Muscle layer of duodenum (tissue), 2 donors: Measurements from ENCODE around the gene TEX36.
"Not testable (repeated sequence)": the region's sequence is repeated elsewhere in the genome, so short reads cannot be mapped to it uniquely, and the experiment has no call there.

Source experiments
- H3K27ac ChIP-seq: one replicate; pipeline ENCODE4 v1.7.0; 2013; ENCODE audit warnings: mild to moderate bottlenecking, low read length
- H3K27me3 ChIP-seq: one replicate; pipeline ENCODE4 v1.7.0; 2013; ENCODE audit warnings: low read depth, mild to moderate bottlenecking, control low read depth, low read length
- H3K36me3 ChIP-seq, 2 donors: one replicate each; pipeline ENCODE4 v1.7.0; 2013; ENCODE audit warnings: low read length in 2 of 2, control low read depth in 1 of 2, mild to moderate bottlenecking in 1 of 2; ENCODE audit not compliant: insufficient read depth in 2 of 2, control insufficient read depth in 1 of 2
- H3K4me1 ChIP-seq, 2 donors: one replicate each; pipeline ENCODE4 v1.7.0; 2013; ENCODE audit warnings: low read length in 2 of 2, mild to moderate bottlenecking in 2 of 2, control low read depth in 1 of 2, moderate library complexity in 1 of 2; ENCODE audit not compliant: insufficient read depth in 2 of 2, control insufficient read depth in 1 of 2
- H3K4me3 ChIP-seq, 2 donors: one replicate each; pipeline ENCODE4 v1.7.0; 2013; ENCODE audit warnings: low read length in 2 of 2, low read depth in 1 of 2, mild to moderate bottlenecking in 1 of 2
- H3K9me3 ChIP-seq, 2 donors: one replicate each; pipeline ENCODE4 v1.7.0; 2013; ENCODE audit warnings: low read length in 2 of 2, control low read depth in 1 of 2, mild to moderate bottlenecking in 1 of 2; ENCODE audit not compliant: control insufficient read depth in 1 of 2
- donor health status: healthy.

TEX36 gene

DNA sequence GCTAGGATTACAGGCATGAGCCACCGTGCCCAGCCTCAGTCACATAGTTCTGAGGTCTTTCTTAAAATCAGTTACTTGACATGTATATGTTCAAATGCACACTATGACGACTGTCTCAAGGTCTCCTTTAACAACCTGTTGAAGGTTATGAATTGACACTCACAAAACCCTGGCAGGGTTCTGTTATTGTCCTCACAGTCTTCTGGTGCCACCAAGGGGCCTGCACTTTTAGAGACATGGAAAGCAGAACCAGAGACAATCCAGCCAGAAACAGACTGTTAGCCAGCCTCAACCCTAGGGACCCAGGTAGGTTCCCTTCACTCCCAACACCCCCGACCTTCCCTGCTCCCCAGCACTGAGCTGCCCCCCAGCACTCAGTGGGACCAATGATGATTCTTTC lies 26.4 kb downstream of the TEX36 start:
- Histone ChIP-seq H3K9me3 (no peaks in the 10 kb centered on the region), H3K27me3 (no peaks in the 10 kb centered on the region), H3K27ac (no peak overlapping the region), H3K36me3 (no peaks in the 10 kb centered on the region), H3K4me1 (peaks cover 0 to 3% of the 10 kb centered on the region in 2 donors), H3K4me3 (no peak overlapping the region)

DNA sequence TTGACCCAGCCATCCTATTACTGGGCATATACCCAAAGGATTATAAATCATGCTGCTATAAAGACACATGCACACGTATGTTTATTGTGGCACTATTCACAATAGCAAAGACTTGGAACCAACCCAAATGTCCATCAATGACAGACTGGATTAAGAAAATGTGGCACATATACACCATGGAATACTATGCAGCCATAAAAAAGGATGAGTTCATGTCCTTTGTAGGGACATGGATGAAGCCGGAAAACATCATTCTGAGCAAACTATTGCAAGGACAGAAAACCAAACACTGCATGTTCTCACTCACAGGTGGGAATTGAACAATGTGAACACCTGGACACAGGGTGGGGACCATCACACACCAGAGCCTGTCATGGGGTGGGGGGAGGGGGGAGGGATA lies 29.9 kb downstream of the TEX36 start:
- H3K27me3 ChIP-seq, H3K4me1 ChIP-seq, H3K36me3 ChIP-seq: not testable (repeated sequence)

DNA sequence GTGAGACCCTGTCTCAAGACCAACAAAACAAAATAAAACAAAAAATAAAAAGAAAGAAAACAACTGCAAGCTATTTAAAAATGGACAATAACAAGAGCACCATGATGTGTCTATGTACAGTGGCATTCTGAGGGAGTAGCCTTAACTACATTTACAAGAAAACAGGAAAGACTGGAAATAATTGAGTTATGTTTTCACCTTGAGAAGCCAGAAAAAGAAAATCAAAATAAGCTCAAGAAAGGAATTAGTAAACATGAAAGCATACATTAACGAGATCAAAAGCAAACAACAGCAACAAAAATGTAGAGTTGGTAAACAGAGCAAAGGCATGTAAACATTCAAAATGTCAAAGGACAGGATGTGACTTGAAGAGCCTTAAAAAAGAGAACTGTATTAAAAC lies 36.7 kb downstream of the TEX36 start:
- H3K9me3 ChIP-seq: peaks cover 0 to 2% of the 10 kb centered on the region in 2 donors
- H3K4me1 ChIP-seq: no peaks in the 10 kb centered on the region
- no peak overlapping the region for H3K27ac ChIP-seq
- H3K27me3 ChIP-seq: no peaks in the 10 kb centered on the region
- no peaks in the 10 kb centered on the region for H3K36me3 ChIP-seq
- no peak overlapping the region for H3K4me3 ChIP-seq

More for the DNA sequence above, 29.9 kb downstream of the TEX36 start:
- H3K27ac ChIP-seq, H3K9me3 ChIP-seq, H3K4me3 ChIP-seq: not testable (repeated sequence)

DNA sequence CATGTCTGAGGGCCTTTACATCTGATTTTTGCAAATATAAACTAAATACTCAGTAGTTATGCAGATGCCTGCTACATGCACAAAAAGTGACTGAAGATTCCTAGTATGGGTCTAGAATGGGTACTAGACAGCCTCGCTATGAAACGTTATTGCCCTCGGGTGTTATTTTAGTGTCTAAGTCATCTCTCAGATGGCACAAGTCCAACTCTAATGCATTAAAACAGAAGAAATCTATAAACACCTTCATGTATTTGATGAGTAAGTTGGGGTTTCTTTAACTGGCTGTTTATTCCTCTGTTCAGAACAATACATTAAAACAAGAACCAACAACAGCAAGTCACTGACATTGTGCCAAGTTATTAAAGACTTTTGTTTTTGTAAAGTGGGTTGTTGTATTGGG lies 41.6 kb downstream of the TEX36 start:
- no peak overlapping the region for H3K4me3 ChIP-seq
- H3K27me3 ChIP-seq: no peaks in the 10 kb centered on the region
- H3K9me3 ChIP-seq: no peaks in the 10 kb centered on the region
- no peaks in the 10 kb centered on the region for H3K4me1 ChIP-seq
- no peaks in the 10 kb centered on the region for H3K36me3 ChIP-seq
- no peak overlapping the region for H3K27ac ChIP-seq

DNA sequence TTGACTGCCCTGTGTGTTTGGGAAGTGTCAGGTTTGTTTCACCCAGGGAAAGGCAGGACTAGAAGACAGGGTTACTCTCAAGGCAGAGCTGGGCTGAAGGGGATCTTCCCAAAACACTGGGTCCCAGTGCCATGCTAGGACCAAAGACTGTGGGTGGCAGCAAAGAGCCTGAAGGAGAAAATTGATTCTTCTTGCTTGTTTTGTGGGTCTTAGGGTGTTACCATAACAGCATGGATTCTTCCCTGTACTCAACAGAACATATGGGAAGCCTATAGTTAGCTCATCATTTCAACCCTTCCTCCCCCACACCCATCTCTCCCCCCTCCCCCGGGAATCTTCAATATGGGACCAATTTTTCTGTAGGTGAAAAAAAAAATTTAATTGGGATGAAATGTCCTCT lies 42.3 kb downstream of the TEX36 start:
- H3K4me1 ChIP-seq: no peaks in the 10 kb centered on the region
- no peaks in the 10 kb centered on the region for H3K27me3 ChIP-seq
- no peaks in the 10 kb centered on the region for H3K9me3 ChIP-seq
- H3K4me3 ChIP-seq: no peak overlapping the region
- no peaks in the 10 kb centered on the region for H3K36me3 ChIP-seq
- H3K27ac ChIP-seq: no peak overlapping the region

DNA sequence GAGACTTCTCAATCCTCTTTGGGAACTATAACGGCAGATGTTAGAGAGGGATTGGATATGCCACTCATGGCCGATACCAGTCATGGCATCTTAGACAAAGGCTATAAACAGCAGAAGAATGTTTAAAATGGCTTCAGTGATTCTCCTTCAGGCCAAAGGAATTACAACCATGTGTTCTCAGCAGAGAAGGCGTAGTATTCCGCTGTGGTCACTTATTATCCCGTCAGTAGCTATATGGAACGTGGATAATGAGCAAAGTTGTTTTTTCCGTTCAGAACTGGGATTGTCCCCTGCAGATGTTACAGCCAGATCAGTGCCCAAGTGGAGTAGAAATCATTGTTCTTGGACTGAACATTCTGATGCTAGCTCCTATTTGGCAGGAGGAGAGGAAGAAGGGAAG lies 43.1 kb downstream of the TEX36 start:
- Histone ChIP-seq H3K4me3 (no peak overlapping the region), H3K27ac (no peak overlapping the region), H3K36me3 (no peaks in the 10 kb centered on the region), H3K27me3 (no peaks in the 10 kb centered on the region), H3K4me1 (no peaks in the 10 kb centered on the region), H3K9me3 (no peaks in the 10 kb centered on the region)

DNA sequence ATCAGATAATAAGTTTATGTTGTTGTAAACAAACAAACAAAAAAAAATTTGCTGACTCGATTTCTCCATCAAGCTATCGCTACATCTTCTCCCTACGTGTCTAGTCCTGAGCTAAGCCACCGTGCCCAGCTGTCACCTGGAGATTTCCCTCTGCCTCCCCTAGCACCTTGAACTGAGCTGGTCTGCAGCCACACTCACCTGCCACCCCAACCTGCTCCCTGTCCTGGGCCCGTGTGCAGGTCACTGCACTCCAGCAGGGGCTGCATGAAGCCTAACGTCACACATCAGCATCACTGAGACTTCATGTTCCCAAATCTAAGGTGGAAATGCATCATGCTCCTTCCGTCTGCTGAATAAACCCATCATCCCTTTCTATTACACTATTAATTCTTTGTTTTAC lies 44.4 kb downstream of the TEX36 start:
- Histone ChIP-seq H3K36me3 (no peaks in the 10 kb centered on the region), H3K27ac (no peak overlapping the region), H3K4me1 (no peaks in the 10 kb centered on the region), H3K4me3 (no peak overlapping the region), H3K27me3 (no peaks in the 10 kb centered on the region), H3K9me3 (no peaks in the 10 kb centered on the region)

DNA sequence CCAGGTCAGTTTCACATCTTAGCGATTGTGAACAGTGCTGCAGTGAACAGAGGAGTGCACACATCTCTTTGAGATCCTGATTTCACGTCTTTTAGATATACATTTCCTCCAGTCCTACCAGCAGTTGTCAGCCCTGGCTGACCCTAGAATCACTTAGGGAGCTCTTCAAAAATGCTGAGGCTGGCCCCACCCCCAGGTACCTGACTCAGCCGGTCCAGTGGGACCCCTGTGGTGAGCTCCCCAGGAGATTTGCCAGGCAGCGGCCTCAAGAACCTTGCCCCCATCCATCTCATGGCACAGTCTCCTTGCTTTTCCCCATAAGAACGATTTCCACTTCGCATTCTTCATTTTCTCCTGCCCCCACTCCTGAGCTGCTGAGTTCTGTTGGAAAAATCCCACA lies 45.5 kb downstream of the TEX36 start:
- H3K4me3 ChIP-seq: no peak overlapping the region
- no peaks in the 10 kb centered on the region for H3K9me3 ChIP-seq
- no peaks in the 10 kb centered on the region for H3K27me3 ChIP-seq
- no peak overlapping the region for H3K27ac ChIP-seq
- H3K36me3 ChIP-seq: no peaks in the 10 kb centered on the region
- no peaks in the 10 kb centered on the region for H3K4me1 ChIP-seq

DNA sequence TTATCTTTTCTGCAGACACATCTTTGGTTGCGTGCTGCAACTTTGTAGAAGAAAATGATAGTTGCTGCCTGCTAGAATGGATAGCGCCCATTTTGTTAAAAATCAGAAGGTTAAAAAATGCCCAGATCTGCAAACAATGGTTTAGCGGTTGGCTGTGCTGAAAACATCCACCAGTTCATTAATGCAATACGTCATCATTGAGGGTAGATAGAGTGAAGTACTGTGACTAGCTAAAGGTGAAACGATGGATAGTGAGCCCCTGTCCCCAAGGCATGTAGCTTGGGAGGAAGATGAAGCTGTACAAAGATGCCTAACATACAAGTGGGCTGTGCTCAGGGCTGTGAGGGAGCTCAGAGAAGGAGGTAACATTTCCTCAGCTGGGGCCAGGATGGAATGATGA lies 48.4 kb downstream of the TEX36 start:
- Histone ChIP-seq H3K27ac (no peak overlapping the region), H3K4me1 (no peaks in the 10 kb centered on the region), H3K27me3 (no peaks in the 10 kb centered on the region), H3K36me3 (no peaks in the 10 kb centered on the region), H3K4me3 (no peak overlapping the region), H3K9me3 (no peaks in the 10 kb centered on the region)

DNA sequence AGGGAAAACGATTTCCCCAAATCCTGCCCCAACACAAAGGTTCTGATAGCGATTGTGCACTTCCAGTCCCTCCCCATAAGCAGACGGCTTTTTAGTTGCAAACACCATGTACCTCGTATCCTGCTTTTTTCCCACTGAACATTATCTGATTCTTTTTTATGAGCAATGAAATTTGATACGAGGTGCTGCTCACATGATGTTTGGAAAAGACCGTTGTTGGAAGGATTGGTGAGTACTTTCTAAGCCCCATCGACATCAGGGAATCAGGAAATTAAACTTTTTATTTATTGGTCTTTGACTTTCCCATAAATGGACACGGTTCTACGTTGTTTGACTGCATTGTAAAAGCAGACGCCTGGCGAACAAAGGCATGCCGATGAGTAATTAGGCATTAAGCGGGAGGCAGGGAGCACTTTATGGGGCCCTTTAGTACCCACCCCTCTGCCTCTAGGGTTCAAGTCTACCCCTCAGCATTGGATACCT lies 49.4 kb downstream of the TEX36 start:
- no peaks in the 10 kb centered on the region for H3K9me3 ChIP-seq
- no peaks in the 10 kb centered on the region for H3K27me3 ChIP-seq
- no peaks in the 10 kb centered on the region for H3K4me1 ChIP-seq
- no peaks in the 10 kb centered on the region for H3K36me3 ChIP-seq
- H3K27ac ChIP-seq: no peak overlapping the region
- H3K4me3 ChIP-seq: no peak overlapping the region

DNA sequence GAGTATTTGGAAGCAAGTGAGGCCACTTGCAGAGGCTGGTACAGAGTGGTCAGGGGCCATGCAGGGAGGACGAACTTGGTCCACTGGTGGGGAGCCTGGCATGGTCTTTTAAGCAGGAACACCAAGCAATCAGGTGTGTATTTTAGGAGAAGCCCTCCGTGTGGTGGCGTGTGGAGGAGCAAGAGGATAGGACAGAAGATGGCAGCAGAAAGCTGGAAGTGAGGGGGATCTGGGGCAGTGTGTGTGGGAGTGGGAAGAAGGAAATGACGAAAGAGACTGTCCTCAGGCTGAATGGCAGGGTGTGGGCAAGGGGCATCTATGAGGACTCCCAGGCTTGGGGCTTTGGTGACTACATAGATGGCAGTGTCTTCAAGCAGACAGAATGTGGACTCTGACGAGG lies 51.2 kb downstream of the TEX36 start:
- no peaks in the 10 kb centered on the region for H3K4me1 ChIP-seq
- H3K9me3 ChIP-seq: no peaks in the 10 kb centered on the region
- no peaks in the 10 kb centered on the region for H3K36me3 ChIP-seq
- H3K27ac ChIP-seq: no peak overlapping the region
- H3K4me3 ChIP-seq: no peak overlapping the region
- H3K27me3 ChIP-seq: no peaks in the 10 kb centered on the region

DNA sequence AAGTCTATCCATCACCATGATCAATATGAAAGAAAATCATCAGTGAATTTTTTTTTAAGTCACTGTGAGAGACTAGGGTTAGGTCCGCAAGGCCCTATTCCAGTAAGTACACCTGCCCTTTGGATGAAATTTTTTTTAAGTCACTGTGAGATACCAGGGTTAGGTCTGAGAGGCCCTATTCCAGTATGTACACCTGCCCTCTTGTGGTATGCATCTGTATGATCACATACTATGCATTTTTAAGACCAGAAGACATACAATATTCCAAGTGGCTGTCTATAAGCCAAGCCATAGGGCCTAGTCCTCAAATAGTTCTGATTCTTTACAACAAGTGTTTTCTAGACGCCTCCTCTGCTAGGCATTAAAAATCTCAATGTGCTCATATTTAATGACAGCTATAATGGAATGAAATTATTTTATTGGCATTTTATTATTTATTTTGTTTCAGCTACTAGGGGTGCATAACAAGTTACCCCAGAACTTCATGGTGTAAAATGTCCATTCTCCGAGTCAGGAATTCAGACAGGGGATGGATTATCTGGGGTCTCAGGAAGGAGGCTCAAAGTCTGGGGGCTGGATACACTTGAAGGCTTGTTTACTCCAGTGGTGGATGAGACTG lies 53.1 kb downstream of the TEX36 start:
- no peaks in the 10 kb centered on the region for H3K9me3 ChIP-seq
- no peak overlapping the region for H3K4me3 ChIP-seq
- H3K4me1 ChIP-seq: no peaks in the 10 kb centered on the region
- H3K36me3 ChIP-seq: no peaks in the 10 kb centered on the region
- H3K27ac ChIP-seq: no peak overlapping the region
- H3K27me3 ChIP-seq: no peaks in the 10 kb centered on the region
